HepG2 (cell line): ENCODE data around the gene EID3. TPM values are rescaled to one million over a fixed set of nuclear protein-coding genes. Genes with fewer than 3 reads are reported as not detected.

Source experiments
- HHEX ChIP-seq: IDR thresholded peaks from 2 replicates; pipeline ENCODE4 v1.6.1; 2016; ENCODE audit warnings: control low read depth
- MATR3 ChIP-seq: sonication (generic); formaldehyde crosslinking; IDR thresholded peaks from 2 replicates; pipeline ENCODE4 v1.4.0; 2020; ENCODE audit warnings: missing genetic modification reagents
- NFRKB ChIP-seq: fragments of 450-650 bp; IDR thresholded peaks from 2 replicates; pipeline ENCODE4 v1.6.1; 2017
- RFX1 ChIP-seq: fragments of 450-650 bp; IDR thresholded peaks from 2 replicates; pipeline ENCODE4 v1.6.1; 2017
- SATB2 ChIP-seq: sonication (generic); formaldehyde crosslinking; IDR thresholded peaks from 2 replicates; pipeline ENCODE4 v1.5.0; 2020; ENCODE audit warnings: missing genetic modification reagents
- SMYD3 ChIP-seq: sonication (generic); formaldehyde crosslinking; IDR thresholded peaks from 2 replicates; pipeline ENCODE4 v1.8.1; 2023; ENCODE audit warnings: mild to moderate bottlenecking, missing genetic modification reagents
- U2AF2 ChIP-seq: fragments of 200-400 bp; formaldehyde crosslinking; IDR thresholded peaks from 2 replicates; pipeline ENCODE4 v1.6.1; 2017; ENCODE audit warnings: low read depth, mild to moderate bottlenecking, low read length
- ZKSCAN8 ChIP-seq: IDR thresholded peaks from 2 replicates; pipeline ENCODE4 v1.6.1; 2016; ENCODE audit warnings: borderline replicate concordance, missing genetic modification reagents, missing compliant biosample characterization
- ZNF138 ChIP-seq: sonication (generic); formaldehyde crosslinking; IDR thresholded peaks from 2 replicates; pipeline ENCODE4 v1.5.0; 2020; ENCODE audit warnings: mild to moderate bottlenecking, low read depth, missing genetic modification reagents
- ZNF251 ChIP-seq: sonication (generic); formaldehyde crosslinking; IDR thresholded peaks from 2 replicates; pipeline ENCODE4 v1.9.0; 2021; ENCODE audit warnings: mild to moderate bottlenecking, missing genetic modification reagents
- ZNF331 ChIP-seq: sonication (generic); formaldehyde crosslinking; IDR thresholded peaks from 2 replicates; pipeline ENCODE4 v1.4.0; 2020; ENCODE audit warnings: missing genetic modification reagents
- ZNF703 ChIP-seq: sonication (generic); formaldehyde crosslinking; IDR thresholded peaks from 2 replicates; pipeline ENCODE4 v1.5.1; 2020; ENCODE audit warnings: missing genetic modification reagents, mild to moderate bottlenecking, moderate library complexity, borderline replicate concordance
- ZNF777 ChIP-seq: sonication (generic); formaldehyde crosslinking; IDR thresholded peaks from 2 replicates; pipeline ENCODE4 v1.4.0; 2020; ENCODE audit warnings: missing genetic modification reagents
- polyA plus RNA-seq, 8 experiments: library from polyadenylated mRNA; depleted of rRNA in 3 of 8; stranded (reverse) in 7 of 8; unstranded in 1 of 8; fragments of >200 nt; fragmentation: Illumina TruSeq in 4 of 8; extraction: Trizol in 4 of 8; gene quantifications; 2 replicates each; pipeline versions ENCODE4 v1.2.1 to v1.2.3, GENCODE V29; 2011 to 2016; ENCODE audit warnings: low read depth in 4 of 8, missing spikeins in 1 of 8, mixed read lengths in 1 of 8; ENCODE audit not compliant: insufficient read depth in 1 of 8
- total RNA-seq, 5 experiments: library from RNA; depleted of rRNA; stranded (reverse); fragments of >200 nt; fragmentation: Illumina TruSeq; extraction: Trizol; gene quantifications; 2 replicates each; pipeline ENCODE4 v1.2.3, GENCODE V29; 2016; ENCODE audit warnings: low read depth in 1 of 5
- TF ChIP-seq, protein P1 (sequence below): sonication (generic); formaldehyde crosslinking; IDR thresholded peaks from 2 replicates; pipeline ENCODE4 v1.5.1; 2020; ENCODE audit warnings: mild to moderate bottlenecking, missing genetic modification reagents, borderline replicate concordance
- TF ChIP-seq, protein P2 (sequence below): sonication (generic); formaldehyde crosslinking; IDR thresholded peaks from 2 replicates; pipeline ENCODE4 v1.4.0; 2020; ENCODE audit warnings: missing genetic modification reagents
- TF ChIP-seq, protein P3 (sequence below): sonication (generic); formaldehyde crosslinking; IDR thresholded peaks from 2 replicates; pipeline ENCODE4 v1.8.1; 2023; ENCODE audit warnings: missing genetic modification reagents, mild to moderate bottlenecking, borderline replicate concordance
- TF ChIP-seq, protein P4 (sequence below): sonication (generic); formaldehyde crosslinking; IDR thresholded peaks from 2 replicates; pipeline ENCODE4 v1.9.0; 2021; ENCODE audit warnings: mild to moderate bottlenecking, missing genetic modification reagents
- TF ChIP-seq, protein P5 (sequence below): sonication (generic); formaldehyde crosslinking; IDR thresholded peaks from 2 replicates; pipeline ENCODE4 v1.4.0; 2020; ENCODE audit warnings: missing genetic modification reagents

Gene EID3
- total and polyA plus RNA-seq, 2 of the 13 experiments (the other 11 are each of a cell fraction or from before 2014, with no cell fraction given), result 0.38 to 4.5 TPM

DNA sequence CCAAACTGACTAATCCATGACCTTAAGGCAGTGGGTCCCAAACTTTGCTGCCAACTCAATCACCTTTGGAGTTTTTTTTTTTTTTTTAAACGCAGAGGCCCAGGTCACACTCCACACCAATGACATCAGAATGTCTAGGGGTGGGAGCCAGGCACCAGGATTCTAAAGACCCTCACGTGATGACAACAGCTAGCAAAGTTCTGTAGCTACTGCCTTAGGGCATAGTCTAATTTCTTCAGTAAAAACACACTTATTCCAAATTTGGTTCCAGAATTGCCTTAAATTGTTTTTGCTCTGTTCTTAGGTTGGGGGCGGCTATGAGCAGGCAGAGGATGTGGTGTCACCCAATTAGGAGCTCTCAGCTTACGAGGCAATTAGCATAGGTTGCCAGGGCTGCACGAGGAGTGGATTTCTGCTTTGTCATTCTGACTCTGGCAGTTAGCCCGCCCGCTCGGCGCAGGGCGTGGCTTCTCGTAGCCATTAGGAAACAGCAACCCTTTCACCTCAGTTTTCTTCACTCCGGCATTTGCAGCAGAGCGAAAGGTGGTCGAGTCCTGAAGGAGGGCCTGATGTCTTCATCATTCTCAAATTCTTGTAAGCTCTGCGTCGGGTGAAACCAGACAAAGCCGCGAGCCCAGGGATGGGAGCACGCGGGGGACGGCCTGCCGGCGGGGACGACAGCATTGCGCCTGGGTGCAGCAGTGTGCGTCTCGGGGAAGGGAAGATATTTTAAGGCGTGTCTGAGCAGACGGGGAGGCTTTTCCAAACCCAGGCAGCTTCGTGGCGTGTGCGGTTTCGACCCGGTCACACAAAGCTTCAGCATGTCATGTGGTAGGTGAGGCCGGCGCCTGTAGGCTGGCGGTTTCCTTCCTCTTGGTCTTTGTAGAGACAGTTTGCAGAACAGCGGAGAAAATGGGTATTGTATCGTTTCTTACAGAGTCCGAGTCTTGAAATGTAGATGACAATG, 16.7 kb upstream of the EID3 start (continued):
- TF ChIP-seq, protein P1, sequence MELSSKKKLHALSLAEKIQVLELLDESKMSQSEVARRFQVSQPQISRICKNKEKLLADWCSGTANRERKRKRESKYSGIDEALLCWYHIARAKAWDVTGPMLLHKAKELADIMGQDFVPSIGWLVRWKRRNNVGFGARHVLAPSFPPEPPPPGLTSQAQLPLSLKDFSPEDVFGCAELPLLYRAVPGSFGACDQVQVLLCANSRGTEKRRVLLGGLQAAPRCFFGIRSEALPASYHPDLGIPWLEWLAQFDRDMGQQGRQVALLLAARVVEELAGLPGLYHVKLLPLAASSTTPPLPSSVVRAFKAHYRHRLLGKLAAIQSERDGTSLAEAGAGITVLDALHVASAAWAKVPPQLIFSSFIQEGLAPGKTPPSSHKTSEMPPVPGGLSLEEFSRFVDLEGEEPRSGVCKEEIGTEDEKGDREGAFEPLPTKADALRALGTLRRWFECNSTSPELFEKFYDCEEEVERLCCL (CRISPR knock-in tag), result no peak
- TF ChIP-seq NFRKB (no peak), ZNF703 (no peak), ZNF138 (no peak), RFX1 (peak; percentile 61), MATR3 (CRISPR knock-in tag) (no peak), ZNF331 (CRISPR knock-in tag) (peak; percentile 16; the same call in 1 of the 2 replicates), SATB2 (CRISPR knock-in tag) (no peak), ZNF777 (CRISPR knock-in tag) (no peak), SMYD3 (CRISPR knock-in tag) (no peak), U2AF2 (no peak), HHEX (no peak), ZNF251 (CRISPR knock-in tag) (0 out of 2 replicates have a peak, but pooled peaks have one; percentile 22), ZKSCAN8 (peak; percentile 75; the same call in 1 of the 2 replicates)
- TF ChIP-seq, protein P2, sequence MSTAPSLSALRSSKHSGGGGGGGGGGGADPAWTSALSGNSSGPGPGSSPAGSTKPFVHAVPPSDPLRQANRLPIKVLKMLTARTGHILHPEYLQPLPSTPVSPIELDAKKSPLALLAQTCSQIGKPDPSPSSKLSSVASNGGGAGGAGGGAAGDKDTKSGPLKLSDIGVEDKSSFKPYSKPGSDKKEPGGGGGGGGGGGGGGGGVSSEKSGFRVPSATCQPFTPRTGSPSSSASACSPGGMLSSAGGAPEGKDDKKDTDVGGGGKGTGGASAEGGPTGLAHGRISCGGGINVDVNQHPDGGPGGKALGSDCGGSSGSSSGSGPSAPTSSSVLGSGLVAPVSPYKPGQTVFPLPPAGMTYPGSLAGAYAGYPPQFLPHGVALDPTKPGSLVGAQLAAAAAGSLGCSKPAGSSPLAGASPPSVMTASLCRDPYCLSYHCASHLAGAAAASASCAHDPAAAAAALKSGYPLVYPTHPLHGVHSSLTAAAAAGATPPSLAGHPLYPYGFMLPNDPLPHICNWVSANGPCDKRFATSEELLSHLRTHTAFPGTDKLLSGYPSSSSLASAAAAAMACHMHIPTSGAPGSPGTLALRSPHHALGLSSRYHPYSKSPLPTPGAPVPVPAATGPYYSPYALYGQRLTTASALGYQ, result no peak
- TF ChIP-seq, protein P3, sequence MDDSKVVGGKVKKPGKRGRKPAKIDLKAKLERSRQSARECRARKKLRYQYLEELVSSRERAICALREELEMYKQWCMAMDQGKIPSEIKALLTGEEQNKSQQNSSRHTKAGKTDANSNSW (CRISPR knock-in tag), result no peak
- TF ChIP-seq, protein P4, sequence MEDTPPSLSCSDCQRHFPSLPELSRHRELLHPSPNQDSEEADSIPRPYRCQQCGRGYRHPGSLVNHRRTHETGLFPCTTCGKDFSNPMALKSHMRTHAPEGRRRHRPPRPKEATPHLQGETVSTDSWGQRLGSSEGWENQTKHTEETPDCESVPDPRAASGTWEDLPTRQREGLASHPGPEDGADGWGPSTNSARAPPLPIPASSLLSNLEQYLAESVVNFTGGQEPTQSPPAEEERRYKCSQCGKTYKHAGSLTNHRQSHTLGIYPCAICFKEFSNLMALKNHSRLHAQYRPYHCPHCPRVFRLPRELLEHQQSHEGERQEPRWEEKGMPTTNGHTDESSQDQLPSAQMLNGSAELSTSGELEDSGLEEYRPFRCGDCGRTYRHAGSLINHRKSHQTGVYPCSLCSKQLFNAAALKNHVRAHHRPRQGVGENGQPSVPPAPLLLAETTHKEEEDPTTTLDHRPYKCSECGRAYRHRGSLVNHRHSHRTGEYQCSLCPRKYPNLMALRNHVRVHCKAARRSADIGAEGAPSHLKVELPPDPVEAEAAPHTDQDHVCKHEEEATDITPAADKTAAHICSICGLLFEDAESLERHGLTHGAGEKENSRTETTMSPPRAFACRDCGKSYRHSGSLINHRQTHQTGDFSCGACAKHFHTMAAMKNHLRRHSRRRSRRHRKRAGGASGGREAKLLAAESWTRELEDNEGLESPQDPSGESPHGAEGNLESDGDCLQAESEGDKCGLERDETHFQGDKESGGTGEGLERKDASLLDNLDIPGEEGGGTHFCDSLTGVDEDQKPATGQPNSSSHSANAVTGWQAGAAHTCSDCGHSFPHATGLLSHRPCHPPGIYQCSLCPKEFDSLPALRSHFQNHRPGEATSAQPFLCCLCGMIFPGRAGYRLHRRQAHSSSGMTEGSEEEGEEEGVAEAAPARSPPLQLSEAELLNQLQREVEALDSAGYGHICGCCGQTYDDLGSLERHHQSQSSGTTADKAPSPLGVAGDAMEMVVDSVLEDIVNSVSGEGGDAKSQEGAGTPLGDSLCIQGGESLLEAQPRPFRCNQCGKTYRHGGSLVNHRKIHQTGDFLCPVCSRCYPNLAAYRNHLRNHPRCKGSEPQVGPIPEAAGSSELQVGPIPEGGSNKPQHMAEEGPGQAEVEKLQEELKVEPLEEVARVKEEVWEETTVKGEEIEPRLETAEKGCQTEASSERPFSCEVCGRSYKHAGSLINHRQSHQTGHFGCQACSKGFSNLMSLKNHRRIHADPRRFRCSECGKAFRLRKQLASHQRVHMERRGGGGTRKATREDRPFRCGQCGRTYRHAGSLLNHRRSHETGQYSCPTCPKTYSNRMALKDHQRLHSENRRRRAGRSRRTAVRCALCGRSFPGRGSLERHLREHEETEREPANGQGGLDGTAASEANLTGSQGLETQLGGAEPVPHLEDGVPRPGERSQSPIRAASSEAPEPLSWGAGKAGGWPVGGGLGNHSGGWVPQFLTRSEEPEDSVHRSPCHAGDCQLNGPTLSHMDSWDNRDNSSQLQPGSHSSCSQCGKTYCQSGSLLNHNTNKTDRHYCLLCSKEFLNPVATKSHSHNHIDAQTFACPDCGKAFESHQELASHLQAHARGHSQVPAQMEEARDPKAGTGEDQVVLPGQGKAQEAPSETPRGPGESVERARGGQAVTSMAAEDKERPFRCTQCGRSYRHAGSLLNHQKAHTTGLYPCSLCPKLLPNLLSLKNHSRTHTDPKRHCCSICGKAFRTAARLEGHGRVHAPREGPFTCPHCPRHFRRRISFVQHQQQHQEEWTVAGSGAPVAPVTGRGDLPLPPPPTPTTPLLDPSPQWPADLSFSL (CRISPR knock-in tag), result no peak
- TF ChIP-seq, protein P5, sequence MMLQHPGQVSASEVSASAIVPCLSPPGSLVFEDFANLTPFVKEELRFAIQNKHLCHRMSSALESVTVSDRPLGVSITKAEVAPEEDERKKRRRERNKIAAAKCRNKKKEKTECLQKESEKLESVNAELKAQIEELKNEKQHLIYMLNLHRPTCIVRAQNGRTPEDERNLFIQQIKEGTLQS (CRISPR knock-in tag), result no peak
